Neural progenitor cell (in vitro differentiated cells): Measurements from ENCODE around the gene PER2.

Experiments used
- CTCF ChIP-seq: fragments of 200-600 bp; sonication (generic); IDR thresholded peaks from 2 replicates; pipeline ENCODE4 v1.5.1; 2017; ENCODE audit warnings: antibody characterized with exemption, mild to moderate bottlenecking
- EZH2phosphoT487 ChIP-seq: fragments of 200-600 bp; sonication (generic); IDR thresholded peaks from 2 replicates; pipeline ENCODE4 v1.6.1; 2017; ENCODE audit warnings: antibody characterized with exemption

GRCh38 chr2:238236571-238236970 lies 51.8 kb downstream of the PER2 start:
- no peak for TF ChIP-seq EZH2phosphoT487
- TF ChIP-seq CTCF = no peak
